Forelimb muscle (tissue), 1 donor: Measurements from ENCODE around the gene MARS2. TPM values are rescaled to one million over a fixed set of nuclear protein-coding genes. Genes with fewer than 3 reads are reported as not detected.
"Not testable (repeated sequence)": the region's sequence is repeated elsewhere in the genome, so short reads cannot be mapped to it uniquely, and the experiment has no call there.

ENCODE experiments used
- DNase-seq: peaks from one replicate; pipeline ENCODE4 v3.0.0-alpha.2; 2013; ENCODE audit warnings: low read depth
- polyA plus RNA-seq: library from polyadenylated mRNA; unstranded; fragments of 120-200 nt; gene quantifications from one replicate; pipeline ENCODE4 v1.2.1, GENCODE V29; 2013; ENCODE audit not compliant: insufficient read length

MARS2 gene
- polyA plus RNA-seq, 1 donor, result 3.7 TPM

DNA sequence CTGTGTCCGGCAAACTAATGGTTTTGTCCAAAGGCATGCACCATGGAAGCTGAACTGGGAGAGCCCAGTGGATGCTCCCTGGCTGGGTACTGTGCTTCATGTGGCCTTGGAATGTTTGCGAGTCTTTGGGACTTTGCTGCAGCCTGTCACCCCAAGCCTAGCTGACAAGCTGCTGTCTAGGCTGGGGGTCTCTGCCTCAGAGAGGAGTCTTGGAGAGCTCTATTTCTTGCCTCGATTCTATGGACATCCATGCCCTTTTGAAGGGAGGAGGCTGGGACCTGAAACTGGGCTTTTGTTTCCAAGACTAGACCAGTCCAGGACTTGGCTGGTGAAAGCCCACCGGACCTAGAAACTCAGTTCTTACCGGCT lies 1.7 kb downstream of the MARS2 start:
- no peak for DNase-seq

DNA sequence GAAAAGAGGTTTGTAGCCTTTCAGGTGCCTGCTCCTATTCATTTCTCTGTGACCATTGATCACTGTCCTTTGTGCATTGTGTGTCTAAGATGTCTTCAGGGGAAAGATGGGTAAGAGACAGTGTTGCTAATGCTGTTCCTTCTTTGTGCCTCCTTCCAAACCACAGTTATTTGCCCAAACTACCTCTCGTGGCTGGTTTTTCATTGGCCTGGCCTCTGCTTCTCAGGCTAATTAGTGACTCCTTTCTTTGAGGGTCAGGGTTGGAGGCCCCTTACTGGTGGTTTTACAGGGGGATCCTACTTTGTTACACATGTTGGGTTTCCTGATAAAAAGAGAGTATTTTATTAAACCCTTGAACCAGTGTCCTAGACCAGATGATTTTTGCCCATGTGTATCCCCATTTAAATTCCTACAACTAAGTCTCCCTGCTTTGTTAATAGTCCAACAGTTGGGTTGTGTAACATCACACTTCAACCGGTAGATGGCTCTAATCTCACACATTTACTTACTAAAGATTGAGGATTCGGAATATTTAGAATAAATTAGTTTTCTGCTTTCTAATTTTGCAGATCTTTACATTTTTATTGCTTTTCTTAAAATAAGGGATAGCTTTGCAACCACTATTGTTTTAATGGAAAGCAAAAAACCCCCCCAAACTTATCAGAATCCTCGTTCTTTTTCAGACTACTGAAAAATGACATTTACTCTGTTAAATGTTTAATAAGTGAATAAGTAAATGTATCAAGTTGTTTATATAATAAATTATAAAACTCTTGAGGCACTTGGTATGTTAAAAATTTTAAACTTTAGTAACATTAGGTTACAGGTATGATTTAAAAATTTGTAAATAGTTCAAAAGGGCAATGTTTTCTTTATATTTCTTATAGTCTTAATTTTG lies 2.4 kb downstream of the MARS2 start:
- peak; percentile 14 for DNase-seq

GRCh38 chr2:197708331-197708730 lies 3.2 kb downstream of the MARS2 start:
- DNase-seq, result no peak

- not testable (repeated sequence) for DNase-seq
These were observed 4.0 kb downstream of the MARS2 start for GRCh38 chr2:197709140-197709539.

GRCh38 chr2:197710424-197711042 lies 5.4 kb downstream of the MARS2 start:
- no peak for DNase-seq

GRCh38 chr2:197711578-197711977 lies 6.4 kb downstream of the MARS2 start:
- no peak for DNase-seq

GRCh38 chr2:197713271-197713670 lies 8.1 kb downstream of the MARS2 start:
- DNase-seq, result no peak

DNA sequence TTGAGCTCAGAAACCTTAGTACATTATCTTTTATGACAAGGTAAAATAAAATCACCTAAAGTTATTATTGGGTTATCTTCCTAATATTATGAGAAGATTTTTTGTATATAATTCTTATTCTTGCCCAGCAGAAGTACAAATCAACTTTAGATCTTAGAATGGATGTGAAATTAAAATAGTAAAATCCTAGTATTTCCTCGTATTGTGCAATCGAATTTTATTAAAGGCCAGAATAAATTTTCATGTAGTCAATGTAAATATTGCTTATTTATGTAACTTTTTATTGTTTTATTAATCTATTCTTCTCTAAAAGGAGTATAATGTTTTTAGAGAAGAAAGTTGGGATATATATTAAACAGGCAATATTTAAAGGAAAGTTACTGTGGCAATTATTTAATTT lies 12.7 kb downstream of the MARS2 start:
- no peak for DNase-seq

GRCh38 chr2:197727011-197727410 lies 21.8 kb downstream of the MARS2 start:
- DNase-seq, result no peak

DNA sequence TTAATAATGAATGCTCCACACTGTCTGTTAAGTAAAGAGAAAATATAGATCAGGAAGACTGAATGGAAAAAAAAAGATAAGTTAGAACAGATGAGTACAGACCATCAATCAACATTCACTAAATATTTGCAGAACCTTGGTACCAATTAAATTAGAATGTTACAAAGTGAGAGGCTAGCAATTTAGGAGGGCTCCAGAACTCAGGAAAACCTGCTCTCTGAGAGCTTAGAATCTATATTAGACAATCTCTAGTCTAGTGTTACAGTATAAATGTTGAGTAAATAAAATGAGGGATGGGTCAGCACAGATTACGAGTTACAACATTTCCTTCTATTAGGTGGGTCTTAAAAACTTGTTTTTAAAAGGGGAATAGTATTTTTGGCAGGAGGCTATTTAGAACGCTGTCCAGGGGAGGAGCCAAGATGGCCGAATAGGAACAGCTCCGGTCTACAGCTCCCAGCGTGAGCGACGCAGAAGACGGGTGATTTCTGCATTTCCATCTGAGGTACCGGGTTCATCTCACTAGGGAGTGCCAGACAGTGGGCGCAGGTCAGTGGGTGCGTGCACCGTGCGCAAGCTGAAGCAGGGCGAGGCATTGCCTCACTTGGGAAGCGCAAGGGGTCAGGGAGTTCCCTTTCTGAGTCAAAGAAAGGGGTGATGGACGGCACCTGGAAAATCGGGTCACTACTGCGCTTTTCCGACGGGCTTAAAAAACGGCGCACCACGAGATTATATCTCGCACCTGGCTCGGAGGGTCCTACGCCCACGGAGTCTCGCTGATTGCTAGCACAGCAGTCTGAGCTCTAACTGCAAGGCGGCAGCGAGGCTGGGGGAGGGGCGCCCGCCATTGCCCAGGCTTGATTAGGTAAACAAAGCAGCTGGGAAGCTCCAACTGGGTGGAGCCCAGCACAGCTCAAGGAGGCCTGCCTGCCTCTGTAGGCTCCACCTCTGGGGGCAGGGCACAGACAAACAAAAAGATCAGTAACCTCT lies 23.7 kb downstream of the MARS2 start:
- DNase-seq, result not testable (repeated sequence)

GRCh38 chr2:197740200-197740599 lies 35.0 kb downstream of the MARS2 start:
- DNase-seq, result no peak

Other genes with a start within 250 kb of the MARS2 start
- 250 TPM for gene HSPD1, start 205.5 kb upstream of the MARS2 start, polyA plus RNA-seq
- gene HSPE1, start 205.0 kb upstream of the MARS2 start, polyA plus RNA-seq, result 115 TPM
- 36.3 TPM for gene MOB4, start 189.3 kb upstream of the MARS2 start, polyA plus RNA-seq
- gene RFTN2, start 29.8 kb upstream of the MARS2 start, polyA plus RNA-seq, result 15.2 TPM
- gene BOLL, start 80.0 kb downstream of the MARS2 start, polyA plus RNA-seq, result 1.6 TPM
- 14.3 TPM for gene PLCL1, start 99.2 kb downstream of the MARS2 start, polyA plus RNA-seq